ENCODE data around the gene MRPS25. TPM values are rescaled to one million over a fixed set of nuclear protein-coding genes. Genes with fewer than 3 reads are reported as not detected.

The MRPS25 gene
- total RNA-seq, 1 experiment from 2014 or later = 45.2 TPM

DNA sequence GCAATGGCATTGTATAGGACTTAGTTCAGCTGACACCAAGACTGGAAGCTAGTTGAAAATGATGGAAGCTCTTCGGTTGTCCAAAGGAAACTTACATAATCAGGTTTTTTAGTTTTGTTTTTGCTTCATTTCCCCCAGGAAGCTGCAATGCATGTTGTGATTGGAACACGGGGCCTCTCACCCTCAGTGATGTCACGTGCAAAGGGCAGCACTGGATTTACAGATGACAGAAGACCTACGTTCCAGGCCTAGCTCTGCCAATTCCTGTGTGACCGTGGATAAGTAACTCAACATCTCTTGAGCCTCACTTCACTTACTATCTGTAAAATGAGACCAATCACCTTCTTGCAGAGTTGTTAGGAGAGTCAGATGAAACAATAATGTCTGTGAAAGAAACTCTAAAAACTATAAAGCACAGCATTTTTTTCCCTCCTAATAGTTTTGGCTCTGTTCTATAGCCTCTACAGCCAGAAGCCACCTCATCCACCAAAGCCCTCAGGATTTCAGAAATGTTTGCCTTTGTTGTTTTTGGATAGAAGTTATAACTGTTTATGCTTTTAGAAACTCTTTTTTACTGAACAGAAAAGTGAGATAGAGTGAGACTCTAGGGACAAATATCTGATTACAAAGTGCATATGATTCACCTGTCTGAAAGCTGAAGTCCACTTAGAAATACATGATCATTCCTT lies 29.2 kb upstream of the MRPS25 start:
- H3K4me3 ChIP-seq (ENCODE audit: low read depth in 2 of 2, low read length in 2 of 2) = no peak overlapping the region
- in situ Hi-C loops (cut with HindIII; ENCODE audit: low pct_unique_long_range_greater_than_20kb, low sequenced_read_pairs) = no loop called here
- CTCF ChIA-PET = no interaction called here
- no peak for TF ChIP-seq SIN3A (IDR thresholded peaks at IDR 0.05; ENCODE audit: borderline replicate concordance, insufficient read depth, low read depth, low read length)
- no peak for TF ChIP-seq TCF7L2 (IDR thresholded peaks at IDR 0.05; ENCODE audit: low read depth, low read length)
- TF ChIP-seq, protein P1, sequence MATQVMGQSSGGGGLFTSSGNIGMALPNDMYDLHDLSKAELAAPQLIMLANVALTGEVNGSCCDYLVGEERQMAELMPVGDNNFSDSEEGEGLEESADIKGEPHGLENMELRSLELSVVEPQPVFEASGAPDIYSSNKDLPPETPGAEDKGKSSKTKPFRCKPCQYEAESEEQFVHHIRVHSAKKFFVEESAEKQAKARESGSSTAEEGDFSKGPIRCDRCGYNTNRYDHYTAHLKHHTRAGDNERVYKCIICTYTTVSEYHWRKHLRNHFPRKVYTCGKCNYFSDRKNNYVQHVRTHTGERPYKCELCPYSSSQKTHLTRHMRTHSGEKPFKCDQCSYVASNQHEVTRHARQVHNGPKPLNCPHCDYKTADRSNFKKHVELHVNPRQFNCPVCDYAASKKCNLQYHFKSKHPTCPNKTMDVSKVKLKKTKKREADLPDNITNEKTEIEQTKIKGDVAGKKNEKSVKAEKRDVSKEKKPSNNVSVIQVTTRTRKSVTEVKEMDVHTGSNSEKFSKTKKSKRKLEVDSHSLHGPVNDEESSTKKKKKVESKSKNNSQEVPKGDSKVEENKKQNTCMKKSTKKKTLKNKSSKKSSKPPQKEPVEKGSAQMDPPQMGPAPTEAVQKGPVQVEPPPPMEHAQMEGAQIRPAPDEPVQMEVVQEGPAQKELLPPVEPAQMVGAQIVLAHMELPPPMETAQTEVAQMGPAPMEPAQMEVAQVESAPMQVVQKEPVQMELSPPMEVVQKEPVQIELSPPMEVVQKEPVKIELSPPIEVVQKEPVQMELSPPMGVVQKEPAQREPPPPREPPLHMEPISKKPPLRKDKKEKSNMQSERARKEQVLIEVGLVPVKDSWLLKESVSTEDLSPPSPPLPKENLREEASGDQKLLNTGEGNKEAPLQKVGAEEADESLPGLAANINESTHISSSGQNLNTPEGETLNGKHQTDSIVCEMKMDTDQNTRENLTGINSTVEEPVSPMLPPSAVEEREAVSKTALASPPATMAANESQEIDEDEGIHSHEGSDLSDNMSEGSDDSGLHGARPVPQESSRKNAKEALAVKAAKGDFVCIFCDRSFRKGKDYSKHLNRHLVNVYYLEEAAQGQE (IDR thresholded peaks at IDR 0.05; ENCODE audit: insufficient read depth in 1 of 2, low read depth in 2 of 2, low read length in 1 of 2) = no peak
- no peak for TF ChIP-seq POLR2AphosphoS5 (IDR thresholded peaks at IDR 0.05; ENCODE audit: low read depth, low read length)
- TF ChIP-seq, protein P2, sequence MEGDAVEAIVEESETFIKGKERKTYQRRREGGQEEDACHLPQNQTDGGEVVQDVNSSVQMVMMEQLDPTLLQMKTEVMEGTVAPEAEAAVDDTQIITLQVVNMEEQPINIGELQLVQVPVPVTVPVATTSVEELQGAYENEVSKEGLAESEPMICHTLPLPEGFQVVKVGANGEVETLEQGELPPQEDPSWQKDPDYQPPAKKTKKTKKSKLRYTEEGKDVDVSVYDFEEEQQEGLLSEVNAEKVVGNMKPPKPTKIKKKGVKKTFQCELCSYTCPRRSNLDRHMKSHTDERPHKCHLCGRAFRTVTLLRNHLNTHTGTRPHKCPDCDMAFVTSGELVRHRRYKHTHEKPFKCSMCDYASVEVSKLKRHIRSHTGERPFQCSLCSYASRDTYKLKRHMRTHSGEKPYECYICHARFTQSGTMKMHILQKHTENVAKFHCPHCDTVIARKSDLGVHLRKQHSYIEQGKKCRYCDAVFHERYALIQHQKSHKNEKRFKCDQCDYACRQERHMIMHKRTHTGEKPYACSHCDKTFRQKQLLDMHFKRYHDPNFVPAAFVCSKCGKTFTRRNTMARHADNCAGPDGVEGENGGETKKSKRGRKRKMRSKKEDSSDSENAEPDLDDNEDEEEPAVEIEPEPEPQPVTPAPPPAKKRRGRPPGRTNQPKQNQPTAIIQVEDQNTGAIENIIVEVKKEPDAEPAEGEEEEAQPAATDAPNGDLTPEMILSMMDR (IDR thresholded peaks at IDR 0.05) = no peak
- DNase-seq (ENCODE audit: low read depth, low spot score) (no peak), ATAC-seq (no peak)
- no peak overlapping the region for H3K27ac ChIP-seq (ENCODE audit: low read length)
- POLR2A ChIA-PET = no interaction called here
- H3K4me1 ChIP-seq (ENCODE audit: control insufficient read depth, insufficient read depth, low read length) = peaks cover 4% of the 10 kb centered on the region; the same call in 1 of the 2 replicates
- BruUV-seq (replicated peaks) = no TSS peak
- H3K36me3 ChIP-seq (ENCODE audit: control insufficient read depth, insufficient read depth, low read length) = peaks cover 4% of the 10 kb centered on the region
- no peaks in the 10 kb centered on the region for H3K9me3 ChIP-seq (ENCODE audit: control insufficient read depth, insufficient read depth, low read depth, low read length)
- intact Hi-C loops (cut with micrococcal nuclease; ENCODE audit: unreplicated experiment) = no loop called here
- H3K27me3 ChIP-seq (ENCODE audit: control insufficient read depth, insufficient read depth, low read length) = no peaks in the 10 kb centered on the region

DNA sequence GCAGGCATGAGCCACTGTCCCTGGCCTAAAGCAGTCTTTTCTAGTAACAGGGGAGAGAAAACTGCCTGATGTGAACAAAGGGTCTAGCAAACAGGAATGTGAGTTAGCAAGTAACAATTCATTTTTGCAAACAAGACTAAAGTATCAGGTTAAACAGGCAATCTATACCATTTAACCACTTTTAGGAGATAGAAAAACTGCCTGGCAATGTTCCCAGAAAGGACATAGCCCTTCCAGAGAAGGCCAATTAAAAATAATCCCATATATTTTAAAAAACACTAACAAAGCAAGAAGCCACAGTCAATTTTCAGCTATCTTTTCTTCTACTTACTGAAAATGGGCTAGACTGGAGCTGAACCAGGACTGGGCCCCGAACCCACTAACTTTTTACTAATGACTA lies 27.6 kb upstream of the MRPS25 start:
- Histone ChIP-seq H3K9me3 (ENCODE audit: control insufficient read depth, insufficient read depth, low read depth, low read length) (no peaks in the 10 kb centered on the region), H3K36me3 (ENCODE audit: control insufficient read depth, insufficient read depth, low read length) (peaks cover 4% of the 10 kb centered on the region), H3K27me3 (ENCODE audit: control insufficient read depth, insufficient read depth, low read length) (no peaks in the 10 kb centered on the region), H3K27ac (ENCODE audit: low read length) (no peak overlapping the region), H3K4me3 (ENCODE audit: low read depth in 2 of 2, low read length in 2 of 2) (no peak overlapping the region), H3K4me1 (ENCODE audit: control insufficient read depth, insufficient read depth, low read length) (no peaks in the 10 kb centered on the region)
- intact Hi-C loops (cut with micrococcal nuclease; ENCODE audit: unreplicated experiment) = no loop called here
- CTCF ChIA-PET = no interaction called here
- in situ Hi-C loops (cut with HindIII; ENCODE audit: low pct_unique_long_range_greater_than_20kb, low sequenced_read_pairs) = no loop called here
- TF ChIP-seq SIN3A (IDR thresholded peaks at IDR 0.05; ENCODE audit: borderline replicate concordance, insufficient read depth, low read depth, low read length) (no peak), TCF7L2 (IDR thresholded peaks at IDR 0.05; ENCODE audit: low read depth, low read length) (no peak), POLR2AphosphoS5 (IDR thresholded peaks at IDR 0.05; ENCODE audit: low read depth, low read length) (no peak)
- TF ChIP-seq, protein P2 (IDR thresholded peaks at IDR 0.05) = no peak
- TF ChIP-seq, protein P1 (IDR thresholded peaks at IDR 0.05; ENCODE audit: insufficient read depth in 1 of 2, low read depth in 2 of 2, low read length in 1 of 2) = no peak
- POLR2A ChIA-PET = no interaction called here
- no peak for DNase-seq (ENCODE audit: low read depth, low spot score)
- no TSS peak for BruUV-seq (replicated peaks)
- ATAC-seq = no peak
